NCI-H2107 treated with DMSO at 0.1 percent for 48 hours (cell line): ENCODE results near the gene OR10A6.

Experiments used
- DNase-seq: peaks from one replicate; lab custom pipeline; 2025; ENCODE audit not compliant: unreplicated experiment; lab: John Stamatoyannopoulos, UW

OR10A6 gene

DNA sequence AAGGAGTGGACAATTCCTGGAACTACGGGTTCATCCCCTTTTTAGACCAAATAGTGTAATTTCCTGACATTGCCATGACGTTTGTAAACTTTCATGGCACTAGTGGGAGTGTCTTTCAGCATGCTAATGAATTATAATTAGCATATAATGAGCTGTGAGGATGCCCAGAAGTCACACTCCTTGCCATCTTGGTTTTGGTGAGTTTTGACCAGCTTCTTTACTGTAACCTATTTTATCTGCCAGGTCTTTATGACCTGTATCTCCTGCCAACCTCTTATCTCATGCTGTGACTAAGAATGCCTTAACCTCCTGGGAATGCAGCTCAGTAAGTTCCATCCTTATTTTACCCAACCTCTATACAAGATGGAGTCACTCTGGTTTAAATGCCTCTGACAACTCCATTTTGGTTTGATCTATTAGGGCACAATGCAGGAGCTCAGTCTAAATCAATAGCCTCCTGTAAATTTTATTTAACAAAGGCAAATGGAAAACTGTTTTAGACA lies 20.7 kb downstream of the OR10A6 start:
- no peak for DNase-seq

DNA sequence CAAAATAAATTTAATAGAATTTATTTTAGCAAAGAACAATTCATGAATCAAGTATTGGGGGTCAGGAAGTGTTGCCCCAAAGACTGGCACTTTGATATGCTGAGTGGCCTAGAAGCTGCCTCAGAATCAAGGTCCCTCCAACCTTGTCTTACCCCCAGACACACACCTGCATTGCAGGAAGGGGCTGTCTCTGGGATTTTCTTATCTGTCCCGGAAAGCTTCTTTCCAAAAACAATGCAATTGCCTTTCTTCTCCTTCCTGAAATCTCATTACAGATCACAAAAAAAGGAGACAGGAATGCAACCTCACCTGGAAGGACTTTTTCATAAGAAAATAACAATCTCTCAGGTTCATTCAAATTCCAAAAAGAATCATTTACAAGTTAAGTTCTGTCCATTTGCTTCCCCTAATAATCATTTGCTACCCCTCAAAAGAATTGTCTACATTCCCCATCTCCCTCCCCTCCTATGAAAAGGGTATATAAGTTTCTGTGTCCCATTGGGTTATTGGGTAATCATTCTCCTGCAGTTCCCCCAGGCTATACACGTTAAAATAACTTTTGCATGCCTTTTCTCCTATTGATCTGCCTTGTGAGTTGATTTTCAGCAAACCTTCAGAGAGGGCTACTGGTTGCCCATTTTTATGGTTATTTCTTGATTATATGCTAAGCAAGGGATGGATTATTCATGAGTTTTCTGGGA lies 21.3 kb downstream of the OR10A6 start:
- DNase-seq: no peak

DNA sequence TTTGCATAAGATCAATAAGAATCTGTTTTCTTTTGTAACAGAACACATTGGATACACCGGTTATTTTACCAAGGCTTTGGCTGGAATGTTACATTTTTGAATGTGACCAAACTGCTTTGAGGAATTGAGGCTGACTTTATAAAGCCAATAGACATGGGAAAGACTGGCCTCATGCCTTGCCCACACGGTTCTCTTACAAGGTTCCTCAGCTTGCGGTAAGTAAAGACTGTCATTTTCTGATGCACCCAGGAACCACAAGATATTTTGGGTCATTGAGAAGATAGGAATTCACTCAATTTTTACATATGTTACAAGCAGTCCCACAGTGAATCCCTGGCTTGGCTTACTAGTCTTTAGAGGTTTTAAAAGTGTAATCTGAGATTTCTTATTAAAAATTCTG lies 23.9 kb downstream of the OR10A6 start:
- DNase-seq: no peak

DNA sequence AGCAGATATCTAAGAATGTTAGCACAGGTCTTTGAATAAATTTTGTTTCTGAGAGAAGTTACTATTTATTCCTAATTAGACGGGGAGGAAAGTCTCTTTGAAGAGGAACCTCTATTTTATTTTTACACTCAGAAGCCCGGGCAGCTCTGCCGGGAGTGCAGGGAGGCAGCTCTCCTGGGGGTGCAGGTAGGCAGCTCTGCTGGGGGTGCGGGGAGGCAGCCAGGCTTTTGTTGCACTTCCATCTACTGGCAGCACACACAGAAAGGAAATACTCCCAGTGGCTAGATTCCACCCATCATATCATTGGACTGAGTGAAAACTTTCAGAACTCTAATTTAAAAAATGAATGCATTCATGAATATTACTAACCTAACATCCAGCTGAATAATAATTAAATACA lies 24.6 kb downstream of the OR10A6 start:
- no peak for DNase-seq

DNA sequence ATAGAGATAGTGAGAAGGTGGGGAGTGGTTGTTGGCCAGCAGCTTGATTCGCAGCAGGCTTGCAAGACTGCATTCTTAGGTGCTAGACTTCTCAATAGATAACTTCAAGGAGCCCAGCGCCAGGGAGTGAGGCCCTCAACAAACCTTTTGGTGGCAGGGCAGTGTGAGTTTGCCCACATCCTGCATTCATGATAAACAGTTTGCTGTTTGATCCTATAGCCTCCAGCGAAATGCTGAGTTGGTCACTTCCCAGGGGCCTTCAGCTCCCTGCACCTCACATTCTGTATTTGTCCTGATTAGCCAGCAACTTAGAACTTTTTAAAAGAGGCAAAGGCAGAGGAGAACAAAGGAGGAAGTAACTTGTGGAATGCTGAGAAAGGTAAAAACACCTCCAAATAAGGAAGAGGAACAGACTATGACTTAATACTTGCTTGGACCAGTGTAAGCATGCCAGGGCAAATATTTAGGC lies 25.1 kb downstream of the OR10A6 start:
- DNase-seq: no peak

DNA sequence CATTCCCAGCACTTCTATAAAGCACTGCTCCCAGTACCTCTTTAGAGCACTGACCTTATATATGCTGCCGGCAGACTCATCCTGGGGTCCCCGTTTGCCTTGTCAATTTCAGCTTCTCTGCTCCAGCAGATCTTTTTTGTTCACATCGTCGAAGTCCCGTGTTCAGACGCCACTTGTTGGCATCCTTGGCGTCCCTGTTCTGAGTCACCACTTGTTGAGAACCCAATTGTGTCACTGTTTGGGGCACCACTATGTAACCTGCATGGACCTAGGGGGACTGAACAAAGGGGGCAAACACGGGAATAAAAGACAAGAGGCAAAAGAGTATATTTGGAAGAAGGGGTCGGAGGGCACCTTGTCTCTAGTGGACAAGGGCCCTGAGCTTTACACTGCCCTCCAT lies 25.5 kb downstream of the OR10A6 start:
- DNase-seq: no peak

DNA sequence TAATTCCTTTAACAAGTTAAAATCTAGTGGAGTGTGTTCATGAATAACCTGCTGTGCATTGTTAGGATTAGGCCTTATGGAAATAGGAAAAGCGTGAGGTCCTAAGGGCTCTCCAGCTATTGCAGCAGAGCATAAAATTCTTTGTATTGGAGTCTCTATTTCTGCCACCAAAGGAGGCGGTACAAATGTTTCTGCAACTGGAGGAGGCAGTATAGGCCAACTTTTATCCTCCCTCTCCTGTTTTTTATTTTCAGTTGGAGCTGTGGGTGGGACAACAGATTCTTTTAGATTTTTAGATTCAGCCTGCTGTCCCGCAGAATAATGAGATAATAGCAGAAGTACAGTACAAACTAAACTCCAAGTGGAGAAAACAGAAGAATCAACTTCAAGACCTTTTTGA lies 26.2 kb downstream of the OR10A6 start:
- no peak for DNase-seq

DNA sequence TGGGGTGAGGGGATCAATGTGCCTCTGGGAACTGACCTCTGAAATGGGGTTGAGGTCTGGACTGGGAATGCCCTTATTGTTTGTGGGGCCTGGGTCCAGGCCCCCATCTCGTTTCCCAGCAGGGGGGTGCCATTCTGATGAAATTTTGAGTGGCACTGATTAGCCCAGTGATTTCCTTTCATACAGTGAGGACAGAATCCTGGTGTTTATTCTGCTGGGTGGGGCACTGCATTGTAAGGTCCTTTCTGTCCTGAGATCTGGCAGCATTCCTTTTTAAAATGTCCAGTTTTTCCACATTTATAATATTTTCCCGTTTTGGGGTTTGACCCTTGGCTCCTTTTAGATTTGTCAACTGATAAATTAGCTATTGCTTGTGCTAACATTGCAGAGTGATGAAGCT lies 27.1 kb downstream of the OR10A6 start:
- DNase-seq: no peak

DNA sequence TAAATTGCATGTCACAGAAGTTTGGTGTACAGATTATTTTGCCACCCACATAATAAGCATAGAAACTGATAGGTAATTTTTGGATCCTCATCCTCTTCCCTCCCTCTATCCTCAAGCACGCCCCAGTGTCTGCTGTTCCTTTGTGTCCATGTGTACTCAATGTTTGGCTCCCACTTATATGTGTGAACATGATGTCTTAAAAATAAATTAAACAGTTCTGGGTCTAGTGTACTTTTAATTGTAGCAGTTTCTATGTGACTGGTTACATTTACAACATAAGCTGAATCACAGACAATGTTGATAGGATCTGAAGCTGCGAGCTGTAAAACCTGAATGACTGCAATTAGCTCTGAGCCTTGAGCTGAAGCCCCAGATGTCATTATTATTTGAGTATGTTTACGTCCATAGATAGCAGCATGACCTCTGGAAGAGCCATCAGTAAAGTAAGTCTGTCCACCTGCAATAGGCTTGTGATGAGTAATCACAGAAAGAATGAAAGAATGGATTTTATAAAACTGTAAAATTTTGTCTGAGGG lies 29.7 kb downstream of the OR10A6 start:
- no peak for DNase-seq

DNA sequence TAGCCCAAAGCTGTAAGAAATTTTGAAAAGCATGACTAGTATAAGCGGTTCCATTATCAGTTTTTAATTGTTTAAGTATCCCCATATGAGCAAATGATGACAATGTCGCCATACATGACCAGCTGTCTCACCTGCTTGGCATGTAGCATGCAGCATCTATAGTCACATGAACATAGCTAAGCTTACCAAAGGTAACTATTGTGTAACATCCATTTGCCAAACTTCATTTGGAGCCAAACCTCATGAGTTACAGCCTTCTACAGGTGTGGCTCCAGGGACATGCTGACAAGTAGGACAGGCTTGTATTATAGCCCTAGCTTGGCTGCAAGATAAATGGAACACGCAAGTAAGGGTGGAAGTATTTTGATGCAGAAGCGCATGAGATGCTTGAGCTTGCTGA lies 30.4 kb downstream of the OR10A6 start:
- no peak for DNase-seq

DNA sequence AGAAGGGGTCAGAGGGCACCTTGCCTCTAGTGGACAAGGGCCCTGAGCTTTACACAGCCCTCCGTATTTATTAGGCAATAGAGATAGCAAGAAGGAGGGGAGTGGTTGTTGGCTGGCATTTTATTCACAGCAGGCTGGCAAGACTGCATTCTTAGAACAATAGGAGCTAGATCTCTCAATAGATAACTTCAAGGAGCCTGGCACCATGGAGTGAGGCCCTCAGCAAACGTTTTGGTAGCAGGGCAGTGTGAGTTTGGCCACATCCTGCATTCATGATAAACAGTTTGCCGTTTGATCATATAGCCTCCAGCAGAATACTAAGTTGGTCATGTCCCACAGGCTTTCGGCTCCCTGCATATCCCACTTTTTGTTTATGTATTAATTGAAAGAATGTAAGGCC lies 31.6 kb downstream of the OR10A6 start:
- DNase-seq: no peak

DNA sequence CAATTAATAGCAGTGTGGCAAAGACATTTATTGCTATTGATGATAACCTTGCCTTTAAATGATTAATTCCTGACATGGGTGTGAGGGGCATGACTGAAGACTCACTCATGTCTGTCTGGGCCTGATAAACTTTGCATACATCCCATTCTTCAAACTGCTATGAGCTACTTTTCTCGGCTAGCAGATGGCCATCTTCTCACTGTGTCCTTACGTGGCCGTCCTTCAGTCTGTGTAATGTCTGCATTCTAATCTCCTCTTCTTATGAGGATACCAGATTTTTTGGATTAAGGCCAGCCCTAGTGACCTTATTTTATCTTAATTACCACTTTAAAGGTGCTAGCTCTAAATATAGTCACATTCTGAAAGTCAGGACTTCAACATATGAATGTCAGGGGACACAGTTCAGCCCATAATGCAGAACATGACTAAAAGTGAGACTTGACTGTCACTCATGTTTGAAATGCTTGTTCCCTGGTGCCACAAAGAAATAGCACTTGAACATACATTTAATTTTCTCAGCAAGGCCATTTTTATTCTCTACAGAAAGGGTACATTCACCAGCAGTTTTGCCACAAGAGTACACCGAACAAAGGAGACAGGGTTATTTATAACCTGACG lies 32.3 kb downstream of the OR10A6 start:
- no peak for DNase-seq

DNA sequence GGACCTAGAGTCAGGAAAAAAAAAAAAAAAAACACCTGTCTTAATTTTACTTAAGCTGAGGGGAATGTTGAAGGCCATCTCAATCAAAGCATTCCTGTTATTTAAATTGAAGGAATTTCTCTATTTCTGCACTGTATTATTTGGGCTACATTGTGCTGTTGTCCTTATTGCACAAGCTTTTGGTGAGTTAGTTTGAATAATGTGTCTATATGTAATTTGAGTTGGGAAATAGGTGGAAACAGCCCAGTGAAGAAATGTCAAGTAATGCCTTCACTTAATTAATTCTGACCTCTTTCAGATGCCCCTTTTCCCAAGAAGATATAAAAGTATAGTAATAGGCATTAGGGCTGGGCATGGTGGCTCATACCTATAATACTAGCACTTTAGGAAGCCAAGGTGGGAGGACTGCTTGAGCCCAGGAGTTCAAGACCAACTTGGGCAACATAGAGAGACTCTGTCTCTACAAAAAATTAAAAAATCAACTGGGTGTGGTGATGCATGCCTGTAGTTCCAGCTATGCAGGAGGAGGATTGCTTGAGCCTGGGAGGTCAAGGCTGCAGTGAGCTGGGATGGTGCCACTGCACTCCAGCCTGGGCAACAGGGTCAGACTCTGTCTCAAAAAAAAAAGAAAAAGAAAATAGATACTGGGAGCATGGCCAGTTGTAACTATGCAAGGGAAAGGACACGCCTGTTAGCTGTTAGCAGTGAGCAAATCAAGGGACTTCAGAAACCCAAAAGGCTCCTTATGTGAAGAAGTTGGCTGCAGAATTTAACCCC lies 34.9 kb downstream of the OR10A6 start:
- no peak for DNase-seq

DNA sequence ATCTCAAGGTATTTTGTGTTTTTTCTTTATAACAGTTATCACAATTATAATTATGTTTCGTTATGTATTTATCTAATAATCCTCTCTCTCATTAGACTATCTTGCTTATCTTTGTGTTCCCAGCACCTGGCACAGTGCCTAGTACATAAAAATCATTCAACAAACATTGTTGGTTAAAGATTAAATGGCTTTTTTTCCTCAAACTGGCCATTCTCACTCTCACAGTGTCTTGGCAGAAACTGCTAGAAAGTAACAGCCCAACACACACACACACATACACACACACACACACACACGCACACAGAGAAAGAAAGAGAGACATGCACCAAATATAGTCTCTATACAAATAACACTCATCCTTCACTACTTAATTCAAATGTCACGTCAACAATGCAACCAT lies 36.8 kb downstream of the OR10A6 start:
- no peak for DNase-seq

DNA sequence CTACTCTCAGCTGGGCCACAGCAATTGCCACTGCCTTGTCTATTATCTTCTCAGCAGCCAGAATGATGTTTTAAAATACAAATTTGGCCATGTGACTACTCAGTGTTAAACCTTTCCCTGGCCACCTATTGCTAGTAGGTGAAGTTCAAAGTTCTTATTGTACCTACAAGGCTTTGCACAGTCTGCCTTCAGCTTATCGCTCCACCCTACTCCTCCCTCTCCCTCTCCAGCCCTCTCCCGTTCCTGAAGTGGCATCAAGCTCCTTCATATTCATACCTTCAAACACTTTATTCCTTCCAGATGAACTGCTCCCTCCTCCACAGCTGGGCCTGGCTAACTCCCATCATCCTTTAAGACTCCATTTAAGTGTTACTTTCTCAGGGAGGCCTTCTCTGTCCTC lies 37.3 kb downstream of the OR10A6 start:
- no peak for DNase-seq

DNA sequence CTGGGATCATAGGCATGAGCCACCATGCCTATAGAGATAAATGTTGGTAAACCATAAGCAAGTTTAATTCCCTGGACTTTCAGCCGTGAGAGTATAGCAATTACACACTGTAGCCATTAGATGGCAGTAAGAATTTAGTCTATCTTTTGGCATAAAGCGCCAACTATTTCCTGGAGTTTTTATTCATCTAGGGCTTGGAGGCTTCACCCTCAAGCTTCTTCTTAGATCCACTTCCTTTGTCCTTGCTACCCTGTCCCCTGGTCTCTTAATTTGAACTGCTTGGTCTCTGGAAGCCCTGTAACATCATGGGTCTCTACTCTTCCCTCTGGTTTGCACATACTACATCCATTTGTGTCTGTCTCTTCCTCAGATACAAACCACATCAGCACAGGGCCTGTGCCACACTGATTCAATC lies 38.2 kb downstream of the OR10A6 start:
- peak; percentile 67 for DNase-seq

DNA sequence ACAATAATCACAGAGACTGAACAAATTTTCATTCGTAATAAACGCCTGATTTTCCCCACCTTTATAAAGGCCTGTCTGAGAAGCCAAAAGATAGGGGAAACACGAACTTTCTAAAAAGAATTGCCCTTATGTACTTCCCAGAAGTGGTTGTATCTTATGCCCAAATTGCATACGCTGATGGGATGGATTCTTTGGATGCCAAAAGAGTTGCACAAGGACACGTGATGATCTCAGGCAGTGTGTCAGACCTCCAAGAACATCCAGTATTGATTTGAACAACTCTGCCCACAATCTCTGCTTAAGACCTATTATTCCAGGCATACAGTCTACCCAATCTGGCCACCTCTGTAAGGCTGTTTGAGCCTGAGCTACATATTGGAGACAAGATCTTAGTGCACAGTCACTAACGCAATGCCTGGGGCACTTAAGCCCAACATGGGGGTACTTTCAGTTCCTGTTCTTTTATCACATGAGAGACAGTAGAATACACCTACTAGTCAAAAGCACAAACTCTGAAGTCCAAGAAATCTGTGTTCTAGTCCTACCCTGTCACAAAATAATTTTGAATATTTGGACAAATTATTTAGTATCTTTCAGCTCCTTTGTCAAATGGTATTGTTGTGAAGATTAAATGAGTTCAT lies 38.9 kb downstream of the OR10A6 start:
- DNase-seq: no peak

DNA sequence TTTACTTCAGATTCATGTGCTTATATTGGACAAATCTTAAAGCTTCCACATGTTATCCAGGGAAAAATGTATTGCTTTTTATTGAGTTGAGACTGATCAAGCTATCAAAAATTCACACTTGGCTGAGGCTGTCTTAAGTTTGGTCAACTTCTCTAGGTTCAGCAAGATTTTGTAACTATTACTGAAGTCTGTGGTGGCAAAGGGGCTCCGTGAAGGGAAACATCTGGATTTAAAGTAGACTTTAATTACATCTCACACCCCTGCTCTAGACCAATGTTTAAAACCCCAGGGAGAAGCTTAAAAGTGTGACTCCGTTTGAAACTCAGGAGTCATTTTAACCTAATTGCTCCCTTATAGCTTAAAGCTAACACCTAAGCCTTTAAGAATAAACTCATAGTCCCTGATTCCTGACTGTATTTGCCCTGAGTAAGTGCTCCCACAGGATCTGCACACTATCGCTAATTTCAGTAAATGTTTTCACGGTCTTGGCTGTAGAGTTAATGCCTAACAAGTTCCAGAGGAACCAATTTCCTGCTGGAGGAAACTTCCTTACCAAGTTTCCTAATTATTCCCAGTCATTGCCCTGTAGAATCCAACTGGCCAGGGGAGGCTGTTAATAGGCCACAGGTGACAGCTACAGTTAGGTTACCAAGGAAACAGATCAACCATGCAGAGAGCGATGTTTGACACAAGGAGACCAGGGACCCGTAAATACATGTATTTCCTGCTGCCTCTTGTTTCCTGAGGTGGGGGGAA lies 40.5 kb downstream of the OR10A6 start:
- no peak for DNase-seq

DNA sequence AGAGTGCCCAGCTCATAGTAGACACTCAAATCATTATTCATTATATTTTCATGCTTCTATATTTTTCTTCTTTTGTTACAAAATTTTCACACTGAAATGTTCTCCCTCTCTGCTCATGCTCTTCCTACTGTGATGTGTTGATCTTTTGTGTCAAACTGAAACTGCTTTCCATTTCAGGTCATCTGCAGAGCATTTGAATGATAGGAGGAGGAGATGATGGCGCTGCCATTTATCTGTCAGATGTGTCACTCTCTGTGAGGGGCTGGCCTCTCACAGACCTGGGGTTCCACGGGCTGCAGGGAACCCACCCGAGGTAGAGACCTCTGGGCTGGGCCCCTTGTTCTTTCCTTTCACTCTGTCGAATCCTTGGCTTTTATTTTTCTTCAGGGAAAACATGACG lies 41.1 kb downstream of the OR10A6 start:
- DNase-seq: no peak

DNA sequence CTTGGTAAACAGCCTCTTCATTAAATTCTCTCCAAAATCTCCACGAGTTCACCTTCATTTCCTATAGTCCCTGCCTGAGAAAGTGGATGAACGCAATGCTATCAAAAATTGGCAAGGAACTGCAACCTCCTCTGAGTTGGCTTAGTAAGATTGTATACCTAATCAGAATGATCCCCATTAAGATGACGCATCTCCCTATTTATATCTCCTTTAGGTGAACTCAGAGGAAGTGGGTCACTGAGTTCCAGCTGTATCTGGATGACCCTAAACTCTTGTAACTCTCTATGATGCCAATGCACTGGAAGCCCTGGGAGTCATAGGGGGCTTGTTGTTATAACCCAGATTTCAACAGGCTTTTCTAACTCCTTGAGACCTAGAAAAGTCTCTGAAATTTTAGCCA lies 48.2 kb downstream of the OR10A6 start:
- no peak for DNase-seq
